ENCODE data around the gene SGCA. TPM values are rescaled to one million over a fixed set of nuclear protein-coding genes. Genes with fewer than 3 reads are reported as not detected.
A peak's percentile ranks its signal among the peaks of the same experiment; 100 is the strongest.

Gene SGCA
- total and polyA plus RNA-seq, 10 of the 15 experiments (the other 5 are each of a cell fraction or from before 2014, with no cell fraction given), result 0.13 to 2.2 (median 0.50) TPM; not detected in 2

GRCh38 chr17:50221266-50221863 is 55.6 kb downstream of the SGCA start:
- H3K27me3 ChIP-seq (replicated peaks in 1 of 2; ENCODE audit: control insufficient read depth in 2 of 2, insufficient read depth in 2 of 2, low read length in 1 of 2), result no peaks in the 10 kb centered on the region
- RAD21 ChIA-PET (ENCODE audit: unreplicated experiment), result interaction anchor here (1.1 to 1.2 kb wide), 2 partner anchors 8 to 69 kb away, joined by 3 to 6 read pairs; no protein-coding TSS in a partner anchor
- POLR2A ChIA-PET, result no interaction called here
- H3K4me3 ChIP-seq, result no peak overlapping the region
- ATAC-seq, result peak; percentile 81
- H2AFZ ChIP-seq (ENCODE audit: control insufficient read depth, low read depth, low read length), result peak overlapping the region; percentile 16
- DNase-seq (ENCODE audit: low read depth, low spot score), result no peak
- BruUV-seq (replicated peaks), result no TSS peak
- no peak overlapping the region for H3K27ac ChIP-seq (ENCODE audit: control insufficient read depth, insufficient read depth)
- 56% methylated on average over 9 of the region's 9 CpGs for WGBS (ENCODE audit: insufficient coverage, insufficient replicate concordance, low lambda C conversion rate, missing lambda C conversion rate)
- no peaks in the 10 kb centered on the region; the same call in 1 of the 3 replicates for H3K9me3 ChIP-seq (replicated peaks; ENCODE audit: control insufficient read depth, insufficient read depth, low read length)
- CTCF ChIA-PET, result interaction anchor here (1.0 to 2.1 kb wide), 4 partner anchors 9 to 127 kb away, joined by 3 to 9 read pairs (median 6); no protein-coding TSS in a partner anchor
- SMC1A ChIA-PET (ENCODE audit: uncharacterized antibody, unreplicated experiment), result interaction anchor here (1.1 to 2.3 kb wide), 4 partner anchors 9 to 89 kb away, joined by 3 to 5 read pairs (median 4); no protein-coding TSS in a partner anchor
- in situ Hi-C loops (cut with MboI), result no loop called here
- FAIRE-seq, result peak; percentile 7
- peak overlapping the region; percentile 30; the same call in 1 of the 2 replicates for H3K4me2 ChIP-seq (ENCODE audit: control insufficient read depth, insufficient read depth)
- H3K36me3 ChIP-seq (ENCODE audit: control insufficient read depth in 2 of 2, insufficient read depth in 2 of 2, low read length in 1 of 2), result no peaks in the 10 kb centered on the region
- no peaks in the 10 kb centered on the region for H3K79me2 ChIP-seq (ENCODE audit: control insufficient read depth, insufficient read depth, low read length)
- H3K4me1 ChIP-seq (ENCODE audit: control insufficient read depth, insufficient read depth, low read length), result peaks cover 11% of the 10 kb centered on the region
- TF ChIP-seq SPI1 (IDR thresholded peaks at IDR 0.05; ENCODE audit: borderline replicate concordance, insufficient read depth, low read depth, low read length), result peak; percentile 35; the same call in 1 of the 2 replicates
- no peak for TF ChIP-seq ZNF217 (IDR thresholded peaks at IDR 0.05)
- no peaks in the 10 kb centered on the region for H4K20me1 ChIP-seq (ENCODE audit: control insufficient read depth, insufficient read depth)
- intact Hi-C loops (cut with micrococcal nuclease; ENCODE audit: unreplicated experiment), result no loop called here
- no peak overlapping the region for H3K9ac ChIP-seq (ENCODE audit: control insufficient read depth, insufficient read depth, low read length)

- intact Hi-C loops (cut with micrococcal nuclease; ENCODE audit: unreplicated experiment) (no loop called here), in situ Hi-C loops (cut with MboI) (no loop called here)
- CTCF ChIA-PET, result interaction anchor here (1.0 to 2.1 kb wide), 3 partner anchors 9 to 111 kb away, joined by 3 to 9 read pairs (median 5); no protein-coding TSS in a partner anchor
- ATAC-seq (no peak), FAIRE-seq (no peak), DNase-seq (ENCODE audit: low read depth, low spot score) (no peak)
- no peaks in the 10 kb centered on the region for H3K36me3 ChIP-seq (ENCODE audit: control insufficient read depth in 2 of 2, insufficient read depth in 2 of 2, low read length in 1 of 2)
- no peaks in the 10 kb centered on the region; the same call in 1 of the 3 replicates for H3K9me3 ChIP-seq (replicated peaks; ENCODE audit: control insufficient read depth, insufficient read depth, low read length)
- SMC1A ChIA-PET (ENCODE audit: uncharacterized antibody, unreplicated experiment), result interaction anchor here (1.1 to 2.3 kb wide), 3 partner anchors 9 to 53 kb away, joined by 3 to 5 read pairs (median 4); no protein-coding TSS in a partner anchor
- H3K9ac ChIP-seq (ENCODE audit: control insufficient read depth, insufficient read depth, low read length), result no peak overlapping the region
- no peak overlapping the region for H3K27ac ChIP-seq (ENCODE audit: control insufficient read depth, insufficient read depth)
- H3K79me2 ChIP-seq (ENCODE audit: control insufficient read depth, insufficient read depth, low read length), result no peaks in the 10 kb centered on the region
- RAD21 ChIA-PET (ENCODE audit: unreplicated experiment), result interaction anchor here (1.1 to 1.2 kb wide), 2 partner anchors 9 to 68 kb away, joined by 3 to 6 read pairs; no protein-coding TSS in a partner anchor
- peaks cover 11% of the 10 kb centered on the region for H3K4me1 ChIP-seq (ENCODE audit: control insufficient read depth, insufficient read depth, low read length)
- no TSS peak for BruUV-seq (replicated peaks)
- H3K27me3 ChIP-seq (replicated peaks in 1 of 2; ENCODE audit: control insufficient read depth in 2 of 2, insufficient read depth in 2 of 2, low read length in 1 of 2), result no peaks in the 10 kb centered on the region
- POLR2A ChIA-PET, result interaction anchor here (0.5 kb wide), 1 partner anchor 1023 kb away, joined by 3 read pairs; no protein-coding TSS in a partner anchor
- H2AFZ ChIP-seq (ENCODE audit: control insufficient read depth, low read depth, low read length), result no peak overlapping the region
- peak overlapping the region; percentile 30; the same call in 1 of the 2 replicates for H3K4me2 ChIP-seq (ENCODE audit: control insufficient read depth, insufficient read depth)
- no peak overlapping the region for H3K4me3 ChIP-seq
- WGBS (ENCODE audit: insufficient coverage, insufficient replicate concordance, low lambda C conversion rate, missing lambda C conversion rate), result 49% methylated on average over 8 of the region's 8 CpGs
- no peaks in the 10 kb centered on the region for H4K20me1 ChIP-seq (ENCODE audit: control insufficient read depth, insufficient read depth)
- no peak for TF ChIP-seq SP1 (IDR thresholded peaks at IDR 0.05; ENCODE audit: low read depth, low read length)
- no peak for TF ChIP-seq YBX1 (IDR thresholded peaks at IDR 0.05)
- TF ChIP-seq POLR2A (IDR thresholded peaks at IDR 0.05; ENCODE audit: low read depth, low read length), result no peak
- TF ChIP-seq CEBPB (IDR thresholded peaks at IDR 0.05; ENCODE audit: borderline replicate concordance in 1 of 2, low read depth in 2 of 2, low read length in 2 of 2), result no peak
- TF ChIP-seq ZNF207 (IDR thresholded peaks at IDR 0.05; ENCODE audit: borderline replicate concordance), result no peak
- no peak for TF ChIP-seq NKRF (conservative IDR thresholded peaks at IDR 0.05)
- TF ChIP-seq CBFB (IDR thresholded peaks at IDR 0.05; ENCODE audit: low read depth), result no peak
- TF ChIP-seq CREB1 (IDR thresholded peaks at IDR 0.05; ENCODE audit: low read depth), result no peak
Observed at GRCh38 chr17:50221864-50222545, 56.2 kb downstream of the SGCA start.

Data from GM12878 (cell line).